GM12878 (cell line): Measurements from ENCODE around the gene GLT6D1. TPM values are rescaled to one million over a fixed set of nuclear protein-coding genes. Genes with fewer than 3 reads are reported as not detected.

ENCODE experiments used
- ATAC-seq: fragments of 200-7000 bp; cut with Tn5 transposase; 3 replicates; pipeline ENCODE4 v1.9.1; 2020; ENCODE audit warnings: mild to moderate bottlenecking, moderate library complexity
- BruUV-seq: library from RNA; stranded (reverse); fragments of 400-500 nt; replicated peaks from 2 replicates; lab custom pipeline; 2021; lab: Mats Ljungman, UMichigan
- CTCF ChIA-PET: fragments of 300-600 bp; sonication (Branson Sonifier 250); formaldehyde crosslinking; extraction: SDS; loops from one replicate; lab custom pipeline; 2021; ENCODE audit warnings: inconsistent platforms; lab: Yijun Ruan, JAX
- POLR2A ChIA-PET: fragments of 350-600 bp; formaldehyde crosslinking; extraction: SDS; loops from one replicate; lab custom pipeline; 2021; ENCODE audit warnings: inconsistent platforms; lab: Charles Lee
- RAD21 ChIA-PET: fragments of 300-600 bp; sonication (Branson Sonifier 250); formaldehyde crosslinking; loops from one replicate; lab custom pipeline; 2023; ENCODE audit warnings: antibody characterized with exemption; ENCODE audit not compliant: unreplicated experiment; lab: Charles Lee
- SMC1A ChIA-PET: fragments of 300-600 bp; sonication (Branson Sonifier 250); formaldehyde crosslinking; loops from one replicate; lab custom pipeline; 2023; ENCODE audit not compliant: unreplicated experiment, uncharacterized antibody; lab: Charles Lee
- DNase-seq: peaks from one replicate; pipeline ENCODE4 v3.0.0-alpha.2; 2011; ENCODE audit warnings: low read depth, low spot score
- FAIRE-seq: peaks from 3 replicates; lab custom pipeline; 2011; peaks lifted over from hg19 to GRCh38; lab: Jason Lieb, UNC
- H2AFZ ChIP-seq: 2 replicates; pipeline ENCODE4 v1.6.0; 2011; ENCODE audit warnings: low read depth, low read length, control low read depth; ENCODE audit not compliant: control insufficient read depth
- H3K27ac ChIP-seq: 2 replicates; pipeline ENCODE4 v1.5.1; 2011; ENCODE audit warnings: control low read depth; ENCODE audit not compliant: control insufficient read depth, insufficient read depth
- H3K27me3 ChIP-seq, 2 experiments: replicated peaks in 1 of 2; 2 replicates each; pipeline versions ENCODE4 v1.6.0 to v1.6.1; 2011; ENCODE audit warnings: low read length in 1 of 2; ENCODE audit not compliant: control insufficient read depth in 2 of 2, insufficient read depth in 2 of 2
- H3K36me3 ChIP-seq, 2 experiments: 2 replicates each; pipeline ENCODE4 v1.5.1; 2011; ENCODE audit warnings: low read length in 1 of 2; ENCODE audit not compliant: control insufficient read depth in 2 of 2, insufficient read depth in 2 of 2
- H3K4me1 ChIP-seq: 2 replicates; pipeline ENCODE4 v1.6.1; 2011; ENCODE audit warnings: mild to moderate bottlenecking, low read length, moderate library complexity, mixed read lengths; ENCODE audit not compliant: control insufficient read depth, insufficient read depth
- H3K4me2 ChIP-seq: 2 replicates; pipeline ENCODE4 v1.6.0; 2011; ENCODE audit warnings: control low read depth; ENCODE audit not compliant: control insufficient read depth, insufficient read depth
- H3K4me3 ChIP-seq: fragments of 200-600 bp; sonication (generic); 2 replicates; pipeline ENCODE4 v1.5.1; 2016
- H3K79me2 ChIP-seq: 2 replicates; pipeline ENCODE4 v1.6.0; 2011; ENCODE audit warnings: low read length; ENCODE audit not compliant: control insufficient read depth, insufficient read depth
- H3K9ac ChIP-seq: 2 replicates; pipeline ENCODE4 v1.8.0; 2011; ENCODE audit warnings: low read length, control low read depth, mixed read lengths; ENCODE audit not compliant: control insufficient read depth, insufficient read depth
- H3K9me3 ChIP-seq: replicated peaks from 3 replicates; pipeline ENCODE4 v1.5.1; 2011; ENCODE audit warnings: mild to moderate bottlenecking, low read length; ENCODE audit not compliant: control insufficient read depth, insufficient read depth
- H4K20me1 ChIP-seq: 2 replicates; pipeline ENCODE4 v1.6.0; 2011; ENCODE audit not compliant: control insufficient read depth, insufficient read depth
- BCL3 ChIP-seq: IDR thresholded peaks from 2 replicates; pipeline ENCODE4 v1.6.1; 2011; ENCODE audit warnings: borderline replicate concordance, low read depth, mild to moderate bottlenecking, moderate library complexity, low read length; ENCODE audit not compliant: insufficient read depth, poor library complexity, severe bottlenecking
- CEBPZ ChIP-seq: fragments of 150-350 bp; IDR thresholded peaks from 2 replicates; pipeline ENCODE4 v1.6.1; 2016; ENCODE audit warnings: low read depth, low read length
- CHD1 ChIP-seq: IDR thresholded peaks from 2 replicates; pipeline ENCODE4 v1.6.1; 2012; ENCODE audit warnings: low read depth, low read length, improper control_type of control experiment
- CHD4 ChIP-seq: fragments of 200-600 bp; sonication (generic); IDR thresholded peaks from 2 replicates; pipeline ENCODE4 v1.6.1; 2016; ENCODE audit warnings: mild to moderate bottlenecking
- FOXM1 ChIP-seq: IDR thresholded peaks from 2 replicates; pipeline ENCODE4 v1.6.1; 2012; ENCODE audit warnings: low read depth, mild to moderate bottlenecking, inconsistent platforms, low read length, moderate library complexity
- HDAC6 ChIP-seq: fragments of 200-600 bp; sonication (generic); IDR thresholded peaks from one replicate; pipeline ENCODE4 v1.8.0; 2017; ENCODE audit warnings: antibody characterized with exemption; ENCODE audit not compliant: unreplicated experiment
- JUNB ChIP-seq: IDR thresholded peaks from 2 replicates; pipeline ENCODE4 v1.6.1; 2016; ENCODE audit warnings: antibody characterized with exemption, mild to moderate bottlenecking
- KAT2A ChIP-seq: conservative IDR thresholded peaks from 2 replicates; pipeline ENCODE4 v1.6.1; 2011; ENCODE audit warnings: low read depth, low read length; ENCODE audit not compliant: control insufficient read depth
- NR2C1 ChIP-seq: fragments of 450-650 bp; IDR thresholded peaks from 2 replicates; pipeline ENCODE4 v1.6.1; 2017; ENCODE audit warnings: antibody characterized with exemption, mild to moderate bottlenecking, moderate library complexity
- RBBP5 ChIP-seq: fragments of 200-600 bp; sonication (generic); conservative IDR thresholded peaks from 2 replicates; pipeline ENCODE4 v1.6.1; 2016
- SRF ChIP-seq, 2 experiments: IDR thresholded peaks; 2 replicates each; pipeline ENCODE4 v1.6.1; 2011; ENCODE audit warnings: low read depth in 2 of 2, low read length in 2 of 2, mild to moderate bottlenecking in 1 of 2, moderate library complexity in 1 of 2
- ZBTB11 ChIP-seq: fragments of 450-650 bp; formaldehyde crosslinking; IDR thresholded peaks from 2 replicates; pipeline ENCODE4 v1.5.0; 2022; ENCODE audit warnings: mild to moderate bottlenecking, missing genetic modification characterization
- WGBS: methylation state at CpG from one replicate; pipeline ENCODE4 v1.1.6; 2016; ENCODE audit warnings: low lambda C conversion rate; ENCODE audit not compliant: insufficient replicate concordance, insufficient coverage; ENCODE audit errors: missing lambda C conversion rate; 5-methylcytosine and 5-hydroxymethylcytosine counted together
- in situ Hi-C: fragments of 300-500 bp; cut with MboI; formaldehyde crosslinking; loops from 9 replicates; pipeline ENCODE4 v1.14.3; 2018; ENCODE audit warnings: mixed read lengths
- intact Hi-C: fragments of 100-400 bp; cut with micrococcal nuclease; formaldehyde crosslinking; loops from one replicate; pipeline ENCODE4 v1.14.2; 2022; ENCODE audit not compliant: unreplicated experiment
- polyA plus RNA-seq, 11 experiments: library from polyadenylated mRNA; depleted of rRNA in 4 of 11; unstranded in 6 of 11; stranded (reverse) in 5 of 11; fragments of >200 nt; fragmentation: Nextera tagmentation in 4 of 11; fragmentation: Illumina TruSeq in 1 of 11; extraction: Ambion mirVana in 4 of 11; extraction: Trizol in 1 of 11; gene quantifications; 1 replicate in 1 of 11; 2 replicates in 10 of 11; pipeline versions ENCODE4 v1.2.1 to v1.2.3, GENCODE V29; 2011 to 2016; ENCODE audit warnings: inconsistent platforms in 2 of 11, missing spikeins in 2 of 11, low read depth in 1 of 11
- total RNA-seq, 4 experiments: library from RNA; depleted of rRNA in 3 of 4; stranded (reverse); fragments of >200 nt in 3 of 4; fragmentation: Illumina TruSeq in 1 of 4; extraction: Trizol in 1 of 4; gene quantifications; 2 replicates each; pipeline versions ENCODE4 v1.2.1 to v1.2.3, GENCODE V29; 2013 to 2021
- TF ChIP-seq, protein P1 (sequence below): IDR thresholded peaks from 2 replicates; pipeline ENCODE4 v1.6.1; 2012; ENCODE audit warnings: low read depth, low read length, improper control_type of control experiment

GLT6D1 gene
- total and polyA plus RNA-seq, 10 of the 15 experiments (the other 5 are each of a cell fraction or from before 2014, with no cell fraction given) = not detected

DNA sequence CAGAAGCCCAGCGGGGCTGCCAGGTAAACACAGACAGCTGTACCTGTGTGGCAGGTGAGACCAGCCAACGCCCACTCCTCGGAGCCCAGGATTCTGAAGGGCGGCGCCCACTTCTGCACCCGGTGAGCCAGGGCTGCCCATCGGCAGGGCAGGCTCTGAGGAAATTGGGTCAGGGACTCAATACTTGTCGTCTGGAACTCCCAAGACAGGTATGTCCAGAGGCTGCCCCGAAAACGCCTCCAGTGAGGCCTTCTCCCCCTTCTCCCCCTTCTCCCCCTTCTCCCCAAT lies 19.8 kb downstream of the GLT6D1 start (continued):
- TF ChIP-seq CHD4 (no peak), ZBTB11 (no peak)

GRCh38 chr9:135618866-135619598 lies 20.3 kb downstream of the GLT6D1 start:
- DNase-seq (no peak), FAIRE-seq (no peak), ATAC-seq (no peak)
- no peaks in the 10 kb centered on the region for H3K4me1 ChIP-seq
- in situ Hi-C loops = no loop called here
- CTCF ChIA-PET = no interaction called here
- H3K4me2 ChIP-seq = no peak overlapping the region
- no peak overlapping the region for H3K4me3 ChIP-seq
- no peaks in the 10 kb centered on the region for H3K9me3 ChIP-seq
- 38% methylated on average over 8 of the region's 8 CpGs for WGBS
- H3K9ac ChIP-seq = no peak overlapping the region
- POLR2A ChIA-PET = no interaction called here
- H3K27me3 ChIP-seq = peaks cover 0 to 1% of the 10 kb centered on the region in 2 experiments; a peak in 1 of 4 replicates
- RAD21 ChIA-PET = no interaction called here
- no TSS peak for BruUV-seq
- SMC1A ChIA-PET = no interaction called here
- no peaks in the 10 kb centered on the region for H4K20me1 ChIP-seq
- H3K27ac ChIP-seq = no peak overlapping the region
- H3K36me3 ChIP-seq = no peaks in the 10 kb centered on the region
- H3K79me2 ChIP-seq = no peaks in the 10 kb centered on the region
- intact Hi-C loops = no loop called here
- no peak overlapping the region for H2AFZ ChIP-seq
- no peak for TF ChIP-seq KAT2A
- TF ChIP-seq SRF (IDR thresholded peaks at IDR 0.05; ENCODE audit: low read depth in 2 of 2, low read length in 2 of 2) = no peak
- no peak for TF ChIP-seq BCL3
- no peak for TF ChIP-seq CHD1
- no peak for TF ChIP-seq RBBP5
- TF ChIP-seq CEBPZ = no peak
- TF ChIP-seq FOXM1 = no peak
- TF ChIP-seq JUNB = no peak
- TF ChIP-seq HDAC6 = no peak
- TF ChIP-seq, protein P1, sequence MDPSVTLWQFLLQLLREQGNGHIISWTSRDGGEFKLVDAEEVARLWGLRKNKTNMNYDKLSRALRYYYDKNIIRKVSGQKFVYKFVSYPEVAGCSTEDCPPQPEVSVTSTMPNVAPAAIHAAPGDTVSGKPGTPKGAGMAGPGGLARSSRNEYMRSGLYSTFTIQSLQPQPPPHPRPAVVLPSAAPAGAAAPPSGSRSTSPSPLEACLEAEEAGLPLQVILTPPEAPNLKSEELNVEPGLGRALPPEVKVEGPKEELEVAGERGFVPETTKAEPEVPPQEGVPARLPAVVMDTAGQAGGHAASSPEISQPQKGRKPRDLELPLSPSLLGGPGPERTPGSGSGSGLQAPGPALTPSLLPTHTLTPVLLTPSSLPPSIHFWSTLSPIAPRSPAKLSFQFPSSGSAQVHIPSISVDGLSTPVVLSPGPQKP = no peak
- no peak for TF ChIP-seq NR2C1
